ENCODE data around the gene TIAM1.

TIAM1 gene

DNA sequence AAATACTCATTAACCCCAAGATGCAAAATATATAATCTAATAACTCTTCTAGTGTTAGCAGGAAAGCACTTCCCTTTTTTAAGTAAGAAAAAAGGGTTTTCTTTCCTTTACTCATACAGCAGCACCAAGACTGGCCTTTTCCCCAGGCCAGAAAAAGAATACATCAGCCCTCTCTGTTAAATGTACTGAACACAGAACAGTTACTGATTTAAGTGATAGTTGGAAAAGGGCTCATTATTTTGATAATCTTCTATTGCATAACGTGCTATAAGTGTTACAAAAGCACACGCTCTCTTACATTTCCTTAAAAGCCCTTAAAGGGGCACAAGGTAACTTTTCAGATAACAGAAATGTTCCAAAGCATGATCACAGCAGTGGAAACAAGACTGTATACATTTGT is 142.9 kb downstream of the TIAM1 start:
- DNase-seq, result no peak

DNA sequence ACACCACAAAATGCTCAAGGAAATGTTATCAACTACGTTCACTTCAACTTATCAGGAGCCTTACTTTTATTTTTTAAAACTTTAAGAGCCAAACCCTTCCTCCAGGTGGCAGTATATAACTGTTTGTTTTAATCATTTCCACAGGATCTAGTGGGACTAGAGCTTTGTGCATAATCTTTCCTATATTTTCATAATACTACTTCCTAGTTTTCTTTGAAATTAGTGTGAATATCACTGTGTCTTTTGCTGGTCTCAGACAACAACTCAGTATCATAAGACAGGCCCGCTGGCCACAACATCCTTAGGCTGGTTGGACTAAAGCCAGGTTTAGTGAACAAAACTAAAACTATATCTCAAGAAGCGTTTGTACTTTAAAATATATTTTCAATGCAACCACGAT is 145.5 kb downstream of the TIAM1 start:
- no peak for DNase-seq

DNA sequence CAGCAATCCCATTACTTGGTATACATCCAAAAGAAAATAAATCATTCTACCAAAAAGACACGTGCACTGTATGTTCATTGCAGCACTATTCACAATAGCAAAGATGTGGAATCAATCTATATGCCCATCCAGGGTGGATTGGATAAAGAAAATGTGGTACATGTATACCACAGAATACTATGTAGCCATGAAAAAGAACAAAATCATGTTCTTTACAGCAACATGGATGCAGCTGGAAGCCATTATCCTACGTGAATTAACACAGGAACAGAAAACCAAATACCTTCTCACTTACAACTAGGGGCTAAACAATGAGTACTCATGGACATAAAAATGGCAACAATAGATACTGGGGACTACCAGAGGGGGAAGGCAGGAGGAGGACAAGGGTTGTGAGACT is 147.3 kb downstream of the TIAM1 start:
- DNase-seq, result no peak

DNA sequence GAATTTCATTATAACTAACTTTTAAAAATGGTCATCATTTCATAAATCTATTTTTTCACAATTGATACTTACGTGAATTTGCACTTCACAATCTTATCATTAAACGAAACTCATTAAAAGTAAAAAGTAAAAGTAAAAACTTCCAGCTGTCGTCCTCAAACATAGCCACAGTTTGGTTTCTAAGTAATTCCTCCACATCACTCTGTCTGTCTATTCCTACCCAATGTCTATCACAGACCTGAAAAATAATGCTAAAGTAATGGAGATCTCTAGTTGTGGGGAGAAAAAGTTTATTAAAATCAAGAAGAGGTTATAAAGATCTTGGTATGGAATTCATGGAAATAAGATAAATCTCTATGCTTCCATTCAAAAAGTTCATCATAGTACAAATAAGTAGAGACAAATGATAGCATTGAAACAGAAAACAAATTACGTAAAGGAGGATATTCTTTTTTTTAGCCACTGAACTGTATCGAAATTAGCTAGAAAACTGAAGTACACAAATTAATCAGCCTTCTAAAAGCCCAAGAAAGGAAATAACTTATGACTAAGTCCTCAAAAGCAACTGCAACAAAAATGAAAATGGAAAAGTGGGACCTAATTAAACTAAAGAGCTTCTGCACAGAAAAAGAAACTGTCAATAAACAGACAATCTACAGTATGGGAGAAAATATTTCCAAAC is 148.6 kb downstream of the TIAM1 start:
- no peak for DNase-seq

DNA sequence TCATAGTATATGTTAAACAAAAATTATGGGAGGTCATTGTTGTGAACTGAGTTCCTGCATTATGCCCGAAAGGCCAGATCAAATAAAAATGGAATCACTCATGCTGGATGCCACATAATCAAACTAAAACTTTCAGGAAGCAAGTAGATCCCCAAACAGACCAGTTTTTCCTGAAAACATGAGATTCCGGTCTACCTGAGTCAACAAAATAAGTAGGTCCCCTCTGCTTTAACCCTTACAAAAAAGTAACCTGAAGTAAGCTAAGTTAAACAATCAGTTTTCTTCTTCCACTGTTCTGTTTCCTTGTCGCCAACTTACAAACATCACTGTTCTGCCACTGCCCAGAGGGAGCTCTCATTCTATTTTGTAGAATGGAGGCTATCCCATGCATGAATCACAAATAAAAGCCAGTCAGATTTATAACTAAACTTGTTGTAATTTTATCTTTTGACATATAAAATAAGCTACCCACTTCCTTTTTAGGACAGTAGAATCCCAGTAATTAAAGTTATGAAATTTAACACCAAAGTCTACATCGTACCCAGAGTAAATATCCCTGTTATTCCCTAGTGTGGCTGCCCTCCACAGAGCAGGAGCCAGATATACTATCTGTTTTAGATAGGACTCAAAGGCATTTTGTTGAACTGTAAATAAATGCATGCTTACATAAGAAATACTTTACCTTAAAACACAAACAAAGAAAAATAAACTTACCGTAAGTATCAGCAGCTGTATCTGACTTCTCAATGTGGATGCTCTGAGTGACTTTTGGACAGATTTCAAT is 149.4 kb downstream of the TIAM1 start:
- DNase-seq, result no peak

DNA sequence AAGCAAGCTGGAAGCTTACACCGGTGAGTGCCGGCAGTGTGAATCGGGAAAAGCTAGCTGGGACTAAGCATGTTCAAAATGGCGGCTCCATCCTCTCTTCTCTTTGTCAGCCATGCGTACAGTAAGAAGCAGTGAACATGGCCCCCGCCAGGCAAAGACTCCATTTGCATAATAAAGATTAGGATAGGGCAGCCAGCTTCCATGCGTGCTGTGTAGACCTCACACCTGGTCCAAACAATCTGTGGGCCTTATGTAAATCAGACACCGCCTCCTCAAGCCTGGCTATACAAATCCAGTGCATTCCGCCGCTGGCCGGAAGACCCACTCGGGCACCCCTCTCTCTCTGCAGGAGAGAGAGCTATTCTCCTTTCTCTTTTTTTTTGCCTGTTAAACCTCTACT is 150.3 kb downstream of the TIAM1 start:
- DNase-seq, result no peak

DNA sequence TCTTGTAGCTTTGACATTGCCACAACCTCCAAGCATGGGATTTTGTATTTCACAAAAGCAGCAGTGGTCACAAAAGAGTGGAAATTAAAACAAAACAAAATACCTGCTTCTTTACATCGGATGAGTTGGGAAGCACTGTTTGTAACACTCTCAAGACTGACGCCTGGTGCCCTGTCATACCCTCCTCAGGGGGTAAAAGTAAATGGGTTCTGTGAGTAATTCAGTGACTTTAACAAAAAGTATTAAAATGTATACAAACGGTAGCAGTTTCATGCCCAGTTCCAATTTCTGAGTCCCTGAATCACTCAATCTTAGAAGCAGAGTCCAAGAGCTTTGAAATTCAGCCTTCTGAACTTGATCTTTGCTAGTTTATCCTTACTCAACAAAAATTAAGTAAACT is 152.5 kb downstream of the TIAM1 start:
- DNase-seq, result no peak

DNA sequence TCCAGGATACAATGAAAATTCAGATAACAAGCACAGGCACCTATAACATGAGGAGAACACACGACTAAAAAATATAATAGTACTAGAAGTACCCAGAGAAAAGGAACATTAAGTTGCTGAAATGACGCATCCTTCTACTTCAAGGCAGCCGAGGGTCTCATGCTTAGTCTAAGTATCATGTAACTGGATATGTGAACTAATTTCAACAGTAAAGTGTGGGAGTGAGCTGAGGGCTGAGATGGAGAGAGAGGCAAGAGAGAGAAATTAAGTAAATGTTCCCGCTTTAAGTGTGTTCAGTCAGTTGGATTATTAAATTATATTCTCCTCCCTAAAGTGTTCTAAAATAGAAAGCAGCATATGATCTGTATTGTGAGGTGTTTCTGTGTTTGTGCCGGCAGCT is 153.5 kb downstream of the TIAM1 start:
- no peak for DNase-seq

DNA sequence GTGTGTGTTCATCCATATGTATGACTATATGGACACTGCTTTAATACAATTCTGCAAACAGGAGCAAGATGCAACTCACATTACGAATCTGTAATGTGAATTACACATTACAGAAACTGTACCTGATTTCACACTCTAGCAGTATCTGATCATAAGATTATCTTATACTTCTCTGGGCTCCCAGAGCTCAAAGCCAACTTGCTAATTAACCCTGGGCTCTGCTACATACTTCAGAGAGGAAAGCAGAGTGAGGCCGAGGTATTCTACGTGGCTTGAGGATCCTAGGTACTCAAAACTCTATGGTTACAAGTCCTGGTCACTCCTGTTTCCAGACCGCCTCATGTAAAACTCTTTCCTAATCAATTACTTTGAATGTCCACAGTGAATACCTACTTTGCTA is 156.6 kb downstream of the TIAM1 start:
- DNase-seq, result no peak

DNA sequence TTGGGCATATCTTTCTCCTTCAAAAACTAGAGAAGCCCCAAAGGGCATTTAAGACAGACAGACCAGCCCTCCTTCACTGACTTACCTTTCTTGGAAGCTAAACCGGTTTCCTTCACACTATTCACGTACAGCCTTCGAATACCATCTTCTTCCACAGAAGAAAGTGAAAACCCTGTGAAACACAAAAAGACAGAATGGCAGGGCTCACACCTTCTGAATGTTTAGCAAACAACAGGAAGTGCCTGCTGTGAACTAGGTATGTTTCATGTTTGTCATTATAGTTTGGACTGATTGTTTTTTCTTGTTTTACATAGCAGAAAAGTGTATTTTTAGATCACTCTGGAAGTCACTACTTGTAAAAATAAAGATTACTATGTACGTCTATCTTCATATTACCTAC is 157.1 kb downstream of the TIAM1 start:
- no peak for DNase-seq

DNA sequence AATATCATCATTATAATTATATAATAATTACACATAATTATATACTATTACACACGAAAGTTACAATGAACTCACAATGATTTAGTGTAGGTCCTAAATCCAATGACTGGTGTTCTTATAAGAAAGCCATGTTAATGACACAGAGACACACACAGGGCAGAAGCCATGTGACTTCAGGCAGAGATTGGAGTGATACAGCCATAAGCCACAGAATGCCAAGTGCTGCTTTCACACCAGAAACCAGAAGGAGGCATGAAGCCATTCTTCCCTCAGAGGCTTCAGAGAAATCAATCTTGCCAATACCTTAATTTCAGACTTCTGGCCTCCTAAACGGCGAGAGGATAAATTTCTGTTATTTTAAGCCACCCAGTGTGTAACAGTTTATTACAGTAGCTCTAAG is 158.4 kb downstream of the TIAM1 start:
- no peak for DNase-seq

DNA sequence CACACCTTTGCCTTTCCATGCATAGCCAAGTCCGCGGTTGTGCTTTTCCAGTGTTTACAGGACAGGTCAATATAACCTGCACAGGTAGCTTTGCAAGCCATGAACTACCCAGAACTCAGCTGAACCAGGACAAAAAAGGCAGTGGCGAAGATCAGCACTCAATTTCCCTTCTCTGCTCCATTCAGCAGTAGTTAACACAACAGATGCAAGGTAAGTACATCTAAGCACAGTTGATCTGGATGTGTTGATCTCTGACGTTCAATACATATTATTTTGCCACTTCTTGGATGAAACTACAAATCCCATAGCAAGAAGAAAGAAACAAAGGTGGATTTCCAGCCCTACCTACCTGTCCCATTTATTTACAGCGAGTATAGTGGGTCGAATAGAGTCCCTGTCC is 159.2 kb downstream of the TIAM1 start:
- no peak for DNase-seq

DNA sequence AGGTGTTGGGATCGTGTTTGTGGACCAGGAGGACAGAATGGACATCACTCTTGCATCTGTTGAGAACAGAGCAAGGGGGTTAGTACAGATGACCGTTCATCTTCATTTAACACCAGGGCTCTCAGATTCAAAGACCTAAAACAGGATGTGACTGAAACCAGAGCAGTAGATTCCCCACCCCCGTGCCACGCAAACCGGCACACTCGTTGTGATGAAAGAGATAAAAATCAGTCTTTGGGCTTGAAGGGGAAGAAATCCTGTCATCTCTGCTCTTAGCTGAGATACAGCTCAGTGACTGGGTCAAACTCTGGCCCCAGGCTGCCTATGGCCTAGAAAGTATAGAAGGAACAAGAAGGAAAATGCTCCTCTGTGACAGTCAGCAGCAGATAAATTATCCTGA is 159.6 kb downstream of the TIAM1 start:
- DNase-seq, result no peak

DNA sequence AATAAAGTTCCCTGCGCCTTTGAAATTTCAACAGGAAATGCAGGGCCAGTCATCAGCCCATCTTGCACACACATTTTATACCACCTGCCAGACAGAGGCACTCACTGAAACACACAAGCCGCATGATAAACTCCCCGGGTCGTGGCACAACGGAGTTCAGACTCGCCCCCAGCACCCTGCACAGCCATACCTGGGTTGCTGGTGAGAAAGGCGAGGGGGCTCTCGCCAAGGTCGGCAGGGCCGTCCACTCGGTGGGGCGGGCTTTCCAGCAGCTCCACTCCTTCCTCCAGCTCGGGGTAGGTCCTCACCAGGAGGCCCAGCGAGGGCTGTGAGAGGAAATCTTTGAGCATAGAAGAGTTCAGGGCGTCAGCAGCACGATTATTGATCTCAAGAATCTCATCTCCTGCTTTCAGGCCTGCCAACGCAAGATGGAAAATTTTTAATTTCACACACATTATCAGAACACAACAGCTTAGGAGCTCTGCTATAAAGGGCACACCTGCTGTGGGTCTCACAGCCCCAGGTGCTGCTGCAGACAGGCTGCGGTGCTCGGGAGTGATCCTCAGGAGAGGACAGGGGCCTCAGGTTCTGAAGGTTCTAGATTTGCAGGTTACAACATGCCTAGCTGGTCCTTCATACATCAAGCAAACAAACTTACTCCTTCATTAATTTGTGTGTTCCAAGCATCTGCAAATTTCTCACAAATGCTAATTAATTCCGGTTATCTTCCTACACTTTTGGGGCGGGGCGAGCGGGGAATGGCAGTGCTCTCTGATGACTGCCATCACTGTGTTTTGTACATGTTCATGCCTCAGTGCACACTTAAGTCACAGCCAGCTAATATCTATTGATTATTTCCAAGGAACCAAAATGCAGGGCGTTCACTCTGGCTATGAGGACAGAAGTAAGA is 161.6 kb downstream of the TIAM1 start:
- no peak for DNase-seq

DNA sequence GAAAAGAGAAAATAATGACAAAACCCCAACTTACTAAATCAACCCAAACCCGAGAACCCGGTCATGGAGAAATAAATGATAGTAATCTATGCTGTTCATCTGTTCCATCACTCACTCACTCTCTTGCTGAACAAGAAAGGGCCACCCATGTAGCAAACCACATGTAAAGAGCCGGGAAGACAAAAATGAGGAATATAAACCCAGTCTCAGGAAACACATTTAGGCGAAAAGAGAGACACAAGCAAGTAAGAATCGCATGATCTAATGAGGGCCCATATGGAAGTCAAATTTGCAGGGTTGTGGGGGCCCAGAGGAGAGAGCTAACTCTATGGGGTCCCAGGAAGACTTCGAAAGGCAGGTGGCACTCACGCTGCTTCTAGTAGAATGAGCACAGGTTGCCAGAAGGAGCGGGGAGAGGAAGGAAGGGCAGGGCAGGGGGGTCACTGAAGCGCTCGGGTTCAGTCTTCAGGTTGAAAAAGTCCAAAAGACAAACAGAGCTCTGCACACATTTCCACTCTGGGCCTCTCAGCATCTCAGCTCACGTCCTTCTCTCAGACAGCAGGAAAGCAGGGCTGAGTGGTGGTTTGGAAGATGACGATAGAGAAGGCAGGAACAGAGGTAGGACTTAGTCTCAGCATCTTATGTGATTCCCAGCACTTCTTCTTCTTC is 162.8 kb downstream of the TIAM1 start:
- DNase-seq, result no peak

DNA sequence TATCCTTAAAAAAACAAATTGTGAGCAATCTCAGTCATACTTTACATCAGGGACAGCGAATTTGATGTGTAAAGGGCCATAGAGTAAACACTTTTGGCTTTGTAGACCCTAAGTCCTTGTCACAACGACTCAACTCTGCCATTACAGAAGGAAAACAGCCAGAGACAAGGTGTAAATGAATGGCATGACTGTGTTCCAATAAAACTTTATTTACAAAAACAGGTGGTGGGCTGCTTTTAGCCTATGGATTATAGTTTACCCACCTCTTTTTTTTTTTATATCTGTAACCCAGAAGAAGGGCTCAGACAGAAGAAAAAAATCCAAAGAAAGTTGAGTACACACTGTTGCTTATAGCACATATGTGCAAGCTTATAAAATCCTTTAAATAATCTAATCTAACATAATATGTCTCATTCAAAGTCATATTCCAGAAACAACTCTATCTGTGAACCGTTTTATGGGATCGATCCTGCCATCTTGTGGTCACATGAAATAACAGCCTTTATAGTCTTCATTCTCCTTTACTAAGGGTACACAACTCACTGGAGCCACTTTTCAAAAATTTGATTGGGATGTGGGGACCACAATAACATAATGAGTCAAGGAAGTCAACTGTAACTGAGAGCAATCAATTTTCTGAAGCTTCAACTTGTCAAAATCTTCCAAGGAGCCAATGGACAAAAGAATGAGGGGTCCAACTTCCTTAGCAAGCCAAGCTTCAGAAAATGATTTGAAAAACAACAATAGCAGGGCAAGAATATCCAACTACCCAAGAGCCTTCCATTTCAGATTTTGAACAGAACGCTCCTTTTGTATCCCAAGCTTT is 163.6 kb downstream of the TIAM1 start:
- no peak for DNase-seq

DNA sequence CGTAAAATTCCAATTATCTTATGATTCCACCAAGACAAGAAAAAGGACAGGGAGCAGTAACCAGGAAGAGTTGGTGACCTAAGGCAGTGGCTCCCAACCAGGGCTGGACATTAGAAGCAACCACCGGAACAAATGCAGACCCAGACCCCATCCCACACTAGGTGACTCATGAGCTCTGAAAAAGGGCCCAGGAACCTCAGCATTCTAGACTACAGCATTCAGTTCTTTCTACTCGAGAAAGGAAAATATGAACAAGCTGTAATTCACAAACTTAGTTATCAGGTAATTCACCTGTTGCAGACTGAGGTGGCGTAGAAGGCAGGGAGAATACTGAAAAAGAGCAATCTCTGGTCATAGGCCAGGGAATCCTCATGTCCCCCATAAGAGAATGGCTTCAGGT is 167.3 kb downstream of the TIAM1 start:
- no peak for DNase-seq

DNA sequence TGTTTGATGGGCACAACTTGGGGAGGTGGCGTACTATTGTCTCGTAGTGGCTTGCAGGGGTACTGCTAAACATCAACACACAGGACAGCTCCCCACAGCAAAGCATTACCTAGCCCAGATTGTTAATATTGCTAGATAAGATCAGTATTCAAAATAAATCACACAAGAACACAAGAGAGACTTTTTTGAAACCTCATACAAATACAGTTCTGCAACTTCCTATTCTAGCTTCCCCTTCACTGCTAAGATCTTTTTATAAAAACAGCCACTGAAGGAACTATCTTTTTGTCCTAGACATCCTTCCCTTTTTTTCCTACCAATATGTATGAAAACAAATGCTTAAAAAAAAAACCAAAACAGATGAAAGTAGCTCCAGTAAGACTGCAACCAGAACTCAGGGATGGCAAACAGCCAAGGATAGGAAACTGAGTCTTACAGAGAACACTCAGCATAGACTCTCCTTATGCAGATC is 167.9 kb downstream of the TIAM1 start:
- DNase-seq, result no peak

DNA sequence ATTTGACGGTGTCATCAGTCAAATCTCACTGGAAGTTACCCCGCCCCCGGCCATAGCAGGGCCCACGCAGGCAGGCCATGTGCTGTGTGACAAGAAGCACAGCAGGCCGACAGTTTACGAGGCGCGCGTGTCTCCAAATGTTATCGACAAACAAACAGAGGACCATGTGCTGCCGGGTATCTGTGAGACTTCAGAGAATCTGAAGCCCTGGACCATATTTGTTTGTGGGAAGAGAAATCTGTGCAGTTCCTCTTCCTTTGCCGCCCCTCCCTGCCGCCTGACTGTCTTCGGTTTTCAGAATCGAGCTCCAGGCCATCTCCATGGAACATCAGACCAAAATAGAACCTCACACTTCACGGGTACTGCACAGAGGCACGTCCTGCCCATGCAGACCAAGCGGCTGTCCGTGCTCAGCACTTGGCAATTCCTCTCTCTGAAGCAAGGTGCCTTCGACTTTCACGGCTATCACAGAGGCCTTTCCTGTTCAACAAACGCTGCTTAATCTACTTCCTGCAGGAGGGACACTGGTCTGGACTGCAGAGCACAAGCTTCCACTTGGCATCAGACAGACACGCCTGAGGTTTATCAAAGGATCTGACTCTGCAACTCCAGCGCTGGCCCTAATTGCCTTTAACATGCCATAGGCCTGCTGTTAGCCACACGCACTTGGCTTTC is 170.0 kb downstream of the TIAM1 start:
- DNase-seq, result no peak

DNA sequence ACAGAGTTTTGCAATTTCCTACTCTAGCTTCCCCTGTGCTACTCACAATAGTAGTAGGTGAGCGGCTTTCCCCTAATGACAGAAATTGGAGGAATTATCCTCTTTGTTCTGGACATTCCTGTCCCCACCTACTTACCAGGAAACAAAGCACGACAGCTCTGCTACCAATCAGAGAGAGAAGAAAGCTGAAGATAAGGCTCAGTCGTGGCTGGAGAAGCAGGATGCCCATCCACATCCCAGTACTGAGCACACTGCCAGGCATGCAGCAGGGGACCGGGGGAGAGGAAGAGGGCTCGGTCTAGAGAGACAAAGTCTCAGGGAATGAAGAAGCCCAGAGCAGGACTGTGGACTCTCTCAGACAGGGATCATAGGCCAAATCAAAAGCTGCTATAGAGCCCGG is 171.7 kb downstream of the TIAM1 start:
- DNase-seq, result no peak
